Measurements from ENCODE around the gene AP2M1.

AP2M1 gene

DNA sequence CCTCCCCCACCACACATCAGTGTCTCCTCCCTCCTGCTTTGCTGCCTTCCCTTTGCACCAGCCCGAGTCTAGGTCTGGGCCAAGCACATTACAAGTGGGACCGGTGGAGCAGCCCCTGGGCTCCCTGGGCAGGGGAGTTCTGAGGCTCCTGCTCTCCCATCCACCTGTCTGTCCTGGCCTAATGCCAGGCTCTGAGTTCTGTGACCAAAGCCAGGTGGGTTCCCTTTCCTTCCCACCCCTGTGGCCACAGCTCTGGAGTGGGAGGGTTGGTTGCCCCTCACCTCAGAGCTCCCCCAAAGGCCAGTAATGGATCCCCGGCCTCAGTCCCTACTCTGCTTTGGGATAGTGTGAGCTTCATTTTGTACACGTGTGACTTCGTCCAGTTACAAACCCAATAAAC, 9.0 kb downstream of the AP2M1 start:
- no peak for DNase-seq

DNA sequence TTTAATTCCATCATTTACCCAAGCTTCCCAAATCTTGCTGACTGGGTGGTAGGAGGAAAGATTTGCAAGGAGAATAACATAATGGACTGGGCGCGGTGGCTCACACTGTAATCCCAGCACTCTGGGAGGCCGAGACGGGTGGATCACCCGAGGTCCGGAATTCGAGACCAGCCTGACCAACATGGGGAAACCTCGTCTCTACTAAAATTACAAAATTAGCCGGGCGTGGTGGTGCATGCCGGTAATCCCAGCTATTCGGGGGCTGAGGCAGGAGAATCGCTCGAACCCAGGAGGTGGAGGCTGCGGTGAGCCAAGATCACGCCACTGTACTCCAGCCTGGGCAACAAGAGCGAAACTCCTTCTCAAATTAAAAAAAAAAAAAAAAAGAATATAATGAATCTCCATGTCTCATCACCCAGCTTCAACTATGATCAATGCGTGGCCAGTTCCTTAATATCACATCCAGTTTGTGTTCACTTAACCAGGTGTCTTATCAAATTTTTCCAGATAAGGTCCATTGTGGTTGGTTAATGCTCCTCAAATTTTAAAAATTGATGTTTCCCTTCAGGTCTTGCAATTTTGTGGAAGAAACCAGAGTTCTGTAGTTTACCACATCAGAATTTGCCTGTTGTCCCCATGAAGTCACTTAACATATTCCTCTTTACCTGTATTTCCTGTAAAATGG, 10.0 kb downstream of the AP2M1 start:
- no peak for DNase-seq

DNA sequence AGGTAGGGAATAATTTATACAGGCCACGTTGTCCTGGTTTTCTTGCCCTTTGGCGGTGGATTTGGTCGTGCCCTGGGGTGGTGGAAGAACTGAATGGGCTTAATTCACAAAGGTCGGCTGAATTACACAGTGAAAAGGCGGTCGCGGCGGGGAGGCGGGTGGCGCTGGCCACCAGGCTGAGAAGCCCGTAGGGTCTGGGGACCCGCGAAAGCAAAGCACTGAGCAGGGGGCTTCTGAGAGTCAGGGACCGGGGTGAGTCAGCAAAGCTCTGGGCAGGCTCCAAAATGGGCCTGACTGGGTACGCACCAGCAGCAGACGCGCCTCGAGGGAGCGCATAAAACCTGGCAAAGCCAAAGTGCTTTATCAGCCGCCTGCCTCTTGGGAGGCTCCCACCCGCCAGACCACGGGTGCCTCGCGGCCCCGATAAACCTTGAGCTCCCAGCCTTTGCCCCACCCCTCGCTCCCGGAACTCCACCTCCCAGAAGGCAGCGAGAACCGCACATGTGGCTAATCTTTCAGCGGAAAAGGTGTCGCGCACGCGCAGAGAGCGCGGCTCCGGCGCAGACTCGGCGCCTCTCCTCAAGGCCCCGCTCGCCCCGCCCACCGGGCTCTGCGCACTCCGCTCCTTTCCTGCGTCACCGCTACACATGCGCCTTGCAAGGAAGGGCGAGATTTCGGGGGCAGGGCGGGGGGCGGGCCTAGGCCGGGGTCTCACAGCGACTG, 11.0 kb downstream of the AP2M1 start:
- peak; percentile 99 for DNase-seq

DNA sequence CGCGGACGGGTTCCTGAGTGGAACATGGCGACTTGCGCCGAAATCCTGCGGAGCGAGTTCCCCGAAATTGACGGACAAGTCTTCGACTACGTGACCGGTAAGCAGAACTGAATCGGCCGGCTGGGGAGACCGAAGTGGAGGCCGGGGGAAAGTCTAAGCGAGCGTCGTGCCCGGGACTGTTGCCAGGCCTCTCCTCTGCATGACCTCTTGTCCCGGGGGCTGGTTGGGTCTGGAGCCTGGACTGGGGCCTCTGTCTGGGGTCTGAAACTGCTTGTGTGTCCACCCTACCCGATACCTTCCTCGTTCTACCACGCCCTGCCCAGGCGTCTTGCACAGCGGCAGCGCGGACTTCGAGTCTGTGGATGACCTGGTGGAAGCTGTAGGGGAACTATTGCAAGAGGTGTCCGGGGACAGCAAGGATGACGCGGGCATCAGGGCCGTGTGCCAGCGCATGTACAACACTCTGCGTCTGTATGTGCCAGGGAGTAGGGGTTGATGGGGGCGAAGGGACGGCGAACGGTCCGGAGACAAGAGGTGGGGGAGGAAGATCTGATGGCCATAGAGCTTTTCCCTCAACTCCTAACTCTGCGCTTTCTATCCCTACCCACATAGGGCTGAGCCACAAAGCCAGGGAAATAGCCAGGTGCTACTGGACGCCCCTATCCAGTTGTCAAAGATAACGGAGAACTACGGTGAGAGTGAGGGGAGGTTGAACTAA, 11.7 kb downstream of the AP2M1 start, which contains the start of gene ABCF3:
Gene ABCF3, plus strand, starts transcription at position 16 of the 718 bp plus-strand sequence. Its CDS starts 9 bp downstream, at position 25.
- no peak for DNase-seq

DNA sequence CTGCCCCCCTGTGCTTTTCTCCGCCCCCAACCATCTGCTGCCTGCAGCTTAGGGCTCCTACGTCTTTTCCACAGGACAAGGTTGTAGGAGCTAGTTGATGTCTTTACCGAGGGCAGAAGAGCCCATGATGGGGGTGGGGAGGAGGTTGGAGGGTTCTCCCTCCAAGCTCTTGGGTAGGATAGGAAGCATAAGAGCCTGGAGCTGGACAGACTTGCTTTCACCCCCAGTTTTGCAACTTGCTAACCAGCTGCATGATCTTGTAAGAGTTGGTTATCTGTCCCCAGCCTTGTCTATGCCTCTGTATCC, 12.2 kb downstream of the AP2M1 start:
- no peak for DNase-seq

DNA sequence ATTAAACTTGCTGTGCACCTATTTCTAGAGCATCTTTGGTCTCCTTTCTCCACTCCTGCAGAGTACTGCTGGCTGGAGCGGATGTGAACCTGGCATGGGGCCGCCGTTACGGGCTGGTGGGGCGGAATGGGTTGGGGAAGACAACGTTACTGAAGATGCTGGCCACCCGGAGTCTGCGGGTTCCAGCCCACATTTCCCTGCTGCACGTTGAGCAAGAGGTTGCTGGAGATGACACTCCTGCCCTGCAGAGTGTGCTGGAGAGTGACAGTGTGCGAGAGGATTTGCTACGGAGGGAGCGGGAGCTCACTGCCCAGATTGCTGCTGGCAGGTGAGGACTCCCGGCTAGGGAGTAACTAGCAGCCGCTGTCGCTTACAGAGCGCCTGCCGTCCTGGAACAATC, 13.4 kb downstream of the AP2M1 start:
- DNase-seq = no peak

DNA sequence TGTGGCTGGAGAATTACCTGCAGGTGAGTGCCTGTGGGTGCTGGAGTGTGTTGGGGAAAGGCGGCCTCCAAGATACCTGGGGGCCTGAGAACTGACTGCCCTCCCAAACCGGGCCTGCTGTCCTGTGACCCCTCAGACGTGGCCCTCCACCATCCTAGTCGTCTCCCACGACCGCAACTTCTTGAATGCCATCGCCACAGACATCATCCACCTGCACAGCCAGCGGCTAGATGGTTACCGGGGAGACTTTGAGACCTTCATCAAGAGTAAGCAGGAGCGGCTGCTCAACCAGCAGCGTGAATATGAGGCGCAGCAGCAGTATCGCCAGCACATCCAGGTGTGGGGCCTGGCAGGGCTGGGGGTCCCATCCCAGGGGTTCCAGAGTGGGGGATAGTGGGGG, 14.8 kb downstream of the AP2M1 start:
- DNase-seq = no peak

DNA sequence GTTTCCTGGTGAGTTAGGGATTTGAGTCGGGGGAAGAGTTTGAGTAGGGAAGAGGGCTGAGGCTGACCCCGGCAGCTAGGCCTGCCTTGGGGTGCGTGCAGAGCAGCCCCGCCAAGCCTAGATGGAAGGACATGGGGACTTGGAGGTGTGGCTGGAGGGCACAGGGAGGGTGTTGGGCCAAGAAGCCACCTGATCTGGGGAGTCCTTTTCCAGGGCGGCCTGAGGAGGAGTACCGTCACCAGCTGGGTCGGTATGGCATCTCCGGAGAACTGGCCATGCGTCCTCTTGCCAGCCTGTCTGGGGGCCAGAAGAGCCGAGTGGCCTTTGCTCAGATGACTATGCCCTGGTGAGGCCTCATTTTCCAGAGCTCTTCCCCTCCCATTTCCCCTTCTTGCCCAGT, 18.2 kb downstream of the AP2M1 start:
- DNase-seq = no peak

DNA sequence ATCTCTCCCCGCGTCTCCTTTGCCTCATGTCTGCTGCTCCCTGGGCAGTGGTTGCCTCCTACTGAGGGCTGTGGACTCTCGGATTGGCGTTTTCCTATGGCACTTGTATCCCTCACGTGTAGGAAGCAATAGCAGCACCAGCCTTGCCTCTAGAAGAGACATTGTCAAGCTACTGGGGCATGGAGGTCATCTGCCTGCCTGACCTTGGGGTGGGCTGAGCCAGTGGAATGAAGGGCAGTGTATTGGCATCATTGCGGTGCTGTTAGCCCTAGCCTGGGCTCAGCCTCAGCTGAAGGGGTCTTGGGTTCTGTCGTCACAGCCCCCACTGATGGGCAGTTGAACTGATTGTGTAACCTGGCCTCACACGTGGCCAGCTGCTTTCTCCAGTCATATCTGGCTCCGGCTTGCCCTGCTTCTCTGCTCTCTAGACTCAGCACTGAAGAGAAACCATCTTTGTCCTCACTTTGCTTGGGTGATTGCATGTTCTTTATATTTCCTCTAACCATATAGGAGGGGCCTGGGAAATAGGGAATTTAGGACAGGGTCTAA, 19.4 kb downstream of the AP2M1 start:
- DNase-seq = no peak

DNA sequence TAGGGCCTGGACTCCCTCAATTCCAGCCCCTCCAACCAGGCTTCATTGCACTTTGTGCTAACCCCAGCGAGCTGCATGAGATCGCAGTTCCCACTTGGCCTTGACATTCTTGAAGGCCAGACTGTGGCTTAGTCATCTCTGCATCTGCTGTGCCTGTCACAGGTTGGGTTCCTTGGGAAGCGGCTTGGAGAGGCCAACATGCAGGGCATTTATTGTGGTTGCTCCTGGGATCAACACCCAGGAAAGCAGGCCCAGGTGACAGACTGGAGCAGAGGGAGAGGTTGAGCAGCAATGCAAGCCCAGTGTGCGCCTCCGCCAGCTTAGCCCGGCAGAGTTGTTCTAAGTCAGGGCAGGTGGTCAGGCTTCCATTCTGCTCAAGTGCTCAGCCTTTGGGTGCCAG, 21.9 kb downstream of the AP2M1 start:
- no peak for DNase-seq

DNA sequence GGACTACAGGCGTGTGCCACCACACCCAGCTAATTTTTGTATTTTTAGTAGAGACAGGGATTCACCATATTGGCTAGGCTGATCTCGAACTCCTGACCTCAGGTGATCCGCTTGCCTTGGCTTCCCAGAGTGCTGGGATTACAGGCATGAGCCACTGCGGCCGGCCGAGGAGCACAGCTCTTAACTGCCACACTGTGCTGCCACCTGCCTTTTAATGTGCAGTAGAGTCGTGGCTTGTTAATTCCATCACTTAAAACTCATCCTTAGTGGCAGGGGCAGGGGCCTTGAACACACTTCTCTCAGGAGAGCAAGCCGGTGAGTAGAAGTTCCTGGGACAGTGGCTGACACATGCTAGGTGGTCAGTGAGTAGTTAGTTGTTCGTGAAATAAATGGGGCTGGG, 23.9 kb downstream of the AP2M1 start:
- DNase-seq = no peak

DNA sequence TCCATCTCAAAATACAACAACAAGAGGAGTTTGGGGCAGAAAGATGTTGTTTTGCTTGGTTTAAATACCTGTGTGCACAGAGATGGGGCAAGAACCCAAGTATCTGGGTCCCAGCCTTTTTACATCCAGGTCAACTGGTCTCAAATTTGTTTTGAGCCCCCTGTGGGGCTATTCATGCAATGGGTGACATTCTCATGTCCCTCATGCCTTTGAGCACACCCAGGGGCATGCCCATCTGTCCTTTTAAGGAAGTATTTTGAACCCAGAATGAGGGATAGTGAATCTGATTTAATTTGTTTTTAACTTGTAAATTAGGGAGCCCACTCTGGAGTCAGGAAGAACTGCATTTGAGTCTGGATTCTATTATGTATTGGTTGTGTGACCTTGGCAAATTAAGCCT, 26.2 kb downstream of the AP2M1 start:
- no peak for DNase-seq

DNA sequence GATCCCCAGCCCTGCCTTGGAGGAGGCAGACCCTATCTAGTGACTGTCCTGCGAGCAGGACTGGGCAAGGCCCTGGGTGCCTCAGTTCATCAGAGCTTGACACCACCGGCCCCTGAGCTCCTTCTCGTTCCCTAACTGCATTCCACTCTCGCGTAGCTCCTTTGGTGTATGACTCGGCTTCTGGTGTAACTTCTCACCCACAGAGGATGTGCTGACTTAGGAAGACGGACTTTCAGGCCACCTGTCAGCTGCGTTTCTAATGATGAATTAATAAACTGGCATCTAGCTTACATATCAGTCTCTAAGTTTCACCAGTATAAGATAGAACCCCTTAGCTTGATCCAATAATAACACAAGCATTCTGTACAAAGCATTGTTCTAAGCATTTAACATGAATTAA, 28.9 kb downstream of the AP2M1 start:
- no peak for DNase-seq

DNA sequence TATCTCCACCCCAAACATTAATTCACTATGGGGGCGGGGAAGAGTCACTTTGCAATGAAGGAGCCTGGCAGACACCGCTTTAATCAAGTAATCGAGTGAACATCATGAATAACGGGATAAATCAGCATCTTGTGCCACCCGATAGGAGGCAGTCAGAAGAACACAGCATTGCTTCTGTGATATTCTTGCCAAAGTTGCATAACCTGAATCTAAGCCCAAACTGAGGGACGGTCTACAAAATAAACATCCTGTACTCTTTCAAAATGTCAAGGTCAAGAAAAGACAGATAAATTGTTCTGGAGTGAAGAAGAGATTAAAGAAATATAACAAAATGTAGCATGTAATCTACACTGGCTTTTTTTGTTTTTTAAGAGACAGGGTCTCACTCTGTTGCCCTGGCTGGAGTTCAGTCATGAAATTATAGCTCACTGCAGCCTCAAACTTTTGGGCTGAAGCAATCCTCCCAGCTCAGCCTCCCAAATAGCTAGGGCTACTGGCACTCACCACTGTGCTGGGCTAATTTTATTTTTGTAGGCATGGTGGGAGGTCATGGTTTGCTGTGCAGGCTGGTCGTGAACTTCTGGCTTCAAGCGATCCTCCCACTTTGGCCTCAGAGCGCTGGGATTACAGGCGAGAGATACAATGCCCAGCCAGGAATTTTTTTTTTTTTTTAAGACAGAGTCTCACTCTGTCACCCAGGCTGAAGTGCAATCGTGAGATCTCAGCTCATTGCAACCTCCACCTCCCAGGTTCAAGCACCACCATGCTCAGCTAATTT, 34.7 kb downstream of the AP2M1 start:
- DNase-seq = no peak

DNA sequence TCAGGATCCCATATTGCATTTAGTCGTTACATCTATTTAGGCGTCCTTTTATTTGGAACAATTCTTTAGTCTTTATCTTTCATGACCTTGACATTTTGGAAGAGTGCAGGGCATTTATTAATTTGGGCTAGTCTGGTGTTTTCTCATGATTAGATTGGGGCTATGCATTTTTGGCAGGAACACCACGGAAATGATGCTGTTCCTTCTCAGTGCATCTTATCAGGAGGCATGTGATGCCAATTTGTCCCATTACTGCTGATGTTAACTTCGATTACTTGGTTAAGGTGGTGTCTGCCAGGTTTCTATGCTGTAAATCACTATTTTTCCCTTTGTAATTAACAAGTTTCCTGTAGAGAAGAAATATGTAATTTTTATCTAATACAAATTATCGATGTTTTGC, 36.6 kb downstream of the AP2M1 start:
- DNase-seq = no peak

DNA sequence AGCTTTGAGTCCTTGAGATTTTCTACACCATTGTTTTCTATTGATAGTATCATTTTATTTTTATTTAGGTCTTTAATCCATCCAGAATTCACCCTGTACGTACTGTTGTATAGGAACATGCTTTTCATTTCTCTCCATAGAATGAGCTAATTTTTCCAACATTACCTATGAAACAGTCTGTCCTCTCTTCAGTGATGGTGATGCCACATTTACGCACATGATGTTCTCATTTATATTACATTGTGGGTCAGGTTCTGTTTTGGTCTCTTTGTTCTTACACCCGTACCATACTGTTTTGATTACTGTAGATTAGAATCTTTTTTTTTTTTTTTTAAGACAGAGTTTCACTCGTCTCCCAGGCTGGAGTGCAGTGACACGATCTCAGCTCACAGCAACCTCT, 37.1 kb downstream of the AP2M1 start:
- DNase-seq = no peak

DNA sequence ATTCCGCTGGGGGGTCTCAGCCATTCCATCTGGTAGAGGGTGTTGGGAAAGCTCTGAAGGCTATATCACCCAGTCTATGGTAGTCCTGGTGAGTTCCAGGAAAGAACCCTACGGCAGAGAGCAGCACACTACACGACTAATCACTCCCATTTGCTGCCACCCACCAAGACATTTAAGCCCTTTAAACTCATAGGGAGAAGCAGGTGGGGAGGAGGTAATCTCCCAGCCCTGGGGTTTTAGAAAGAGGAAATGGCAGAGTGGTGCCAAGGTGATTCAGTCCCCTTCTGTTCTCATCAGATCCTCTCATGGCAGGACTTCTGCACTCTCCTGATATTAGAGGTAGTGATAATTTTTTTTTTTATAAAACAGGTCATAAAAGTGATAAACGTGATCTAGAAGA, 44.2 kb downstream of the AP2M1 start:
- no peak for DNase-seq

DNA sequence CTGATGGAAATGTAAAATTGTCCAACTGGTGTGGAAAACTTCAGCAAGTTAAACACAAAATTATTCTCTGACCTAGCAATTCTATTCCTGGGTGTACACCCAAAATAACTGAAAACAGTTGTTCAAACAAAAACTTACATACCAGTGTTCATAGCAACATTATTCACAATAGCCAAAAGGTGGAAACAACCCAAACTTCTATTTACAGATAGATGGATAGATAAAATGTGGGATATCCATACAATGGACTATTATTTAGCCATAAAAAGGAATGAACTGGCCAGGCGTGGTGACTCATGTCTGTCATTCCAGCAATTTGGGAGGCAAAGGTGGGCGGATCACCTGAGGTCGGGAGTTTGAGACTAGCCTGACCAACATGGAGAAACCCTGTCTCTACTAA, 47.9 kb downstream of the AP2M1 start:
- DNase-seq = no peak

DNA sequence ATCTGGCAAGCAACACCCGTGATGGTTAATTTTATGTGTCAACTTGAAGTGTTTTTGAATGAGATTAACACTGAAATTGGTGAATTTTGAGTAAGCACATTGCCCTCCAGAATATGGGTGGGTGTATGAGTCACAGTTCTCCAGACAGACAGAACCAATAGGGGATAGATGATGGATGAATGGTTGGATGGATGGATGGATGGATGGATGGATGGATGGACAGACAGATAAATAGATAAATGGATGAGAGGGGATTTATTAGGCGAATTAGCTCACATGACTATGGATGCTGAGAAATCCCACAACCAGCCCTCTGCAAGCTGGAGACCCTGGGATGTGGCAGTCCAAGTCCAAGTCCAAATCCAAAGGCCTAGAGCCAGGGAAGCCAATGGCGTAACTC, 49.3 kb downstream of the AP2M1 start:
- no peak for DNase-seq

DNA sequence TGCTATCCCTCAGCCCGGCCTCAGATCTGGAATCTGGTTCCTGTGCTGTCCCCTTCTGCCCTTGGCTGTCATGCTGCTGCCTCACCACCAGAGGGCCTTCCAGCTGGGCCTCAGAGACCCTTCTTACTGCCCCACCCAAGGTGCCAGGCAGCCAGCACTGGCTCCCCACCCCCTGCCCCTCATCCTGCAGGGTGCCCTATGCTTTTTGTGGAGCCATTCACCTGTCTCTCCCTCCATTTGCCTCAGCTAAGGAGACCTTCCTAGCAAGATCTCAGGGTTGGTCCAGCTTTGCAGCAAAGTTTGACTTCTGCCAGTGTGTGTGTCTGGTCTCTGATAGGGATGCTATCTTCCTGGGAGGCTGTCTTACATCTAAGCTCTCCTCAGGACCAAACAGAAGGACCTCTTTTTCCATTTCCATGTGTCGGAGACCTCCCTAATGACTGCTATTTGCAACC, 52.9 kb downstream of the AP2M1 start:
- DNase-seq = peak; percentile 81

DNA sequence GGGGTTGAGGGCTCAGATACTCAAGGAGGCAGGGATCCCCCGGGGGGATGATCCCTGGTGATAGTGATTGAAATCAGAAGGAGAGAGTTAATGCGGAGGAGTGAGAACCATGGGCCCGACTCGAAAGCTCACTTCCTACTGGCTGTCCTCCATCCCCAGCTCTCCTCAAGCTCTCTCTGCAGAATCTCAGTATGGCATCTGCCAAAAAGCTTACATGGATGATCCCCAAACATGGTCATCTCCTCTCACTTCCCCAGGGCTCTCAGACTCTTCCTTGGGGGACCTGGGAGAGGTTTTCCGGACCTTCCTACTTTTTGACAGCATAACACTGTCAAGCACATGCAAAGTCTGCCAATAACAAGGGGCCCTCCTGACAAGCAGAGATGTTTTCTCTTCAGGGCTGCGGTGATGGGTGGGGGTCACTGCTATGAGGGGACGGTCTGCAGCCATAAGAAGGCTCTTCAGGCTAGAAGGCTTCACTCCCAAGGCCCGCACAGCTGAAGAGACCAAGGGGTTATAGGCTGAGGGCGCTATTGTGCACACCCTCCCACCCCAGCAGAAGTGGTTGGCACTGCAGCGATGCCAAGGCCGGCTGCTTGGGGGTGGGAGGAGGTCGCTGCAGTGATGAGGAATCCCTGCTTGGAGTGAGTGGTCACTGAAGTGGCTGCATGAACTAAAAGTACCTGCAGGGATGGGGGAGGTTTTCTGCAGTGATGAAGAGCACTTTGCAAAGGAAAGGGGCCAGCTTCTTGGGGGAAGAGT, 53.9 kb downstream of the AP2M1 start:
- no peak for DNase-seq

DNA sequence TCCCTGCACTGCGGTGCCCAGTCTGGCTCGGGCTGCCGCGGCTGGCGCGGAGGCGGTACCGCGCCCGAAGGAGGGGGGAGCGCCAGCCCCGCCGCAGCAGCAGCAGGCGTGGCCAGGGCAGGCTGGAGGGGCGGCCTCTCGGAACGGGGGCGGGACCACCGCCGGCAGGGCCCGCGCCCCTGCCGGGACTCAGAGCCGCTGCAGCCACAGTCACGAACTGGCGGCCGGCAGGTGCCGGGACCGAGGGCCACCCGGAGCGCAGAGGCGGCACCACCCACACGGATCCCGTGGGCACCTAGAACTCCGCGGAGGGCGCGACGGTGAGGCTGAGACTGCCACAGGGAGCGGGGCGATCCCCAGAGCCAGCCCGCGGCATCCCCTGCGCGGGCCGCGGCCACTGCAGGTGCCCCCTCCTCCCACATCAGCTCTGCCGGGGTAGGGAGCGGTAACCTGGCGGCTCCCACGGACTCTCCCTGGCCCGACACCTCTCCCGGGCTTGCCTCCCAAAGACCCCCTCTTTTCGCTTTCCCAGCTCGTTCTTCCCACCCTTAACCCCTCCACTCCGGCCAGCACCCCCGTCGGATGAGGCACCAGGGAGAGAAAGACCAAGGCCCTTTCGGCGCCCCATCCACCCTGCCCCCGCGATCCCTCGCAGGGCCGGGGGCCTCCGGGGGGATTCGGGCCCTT, 54.9 kb downstream of the AP2M1 start, which contains the start of gene VWA5B2:
Gene VWA5B2, plus strand, starts transcription at position 192 of the 687 bp plus-strand sequence. CDS start 944 bp downstream, outside the sequence.
- peak; percentile 87 for DNase-seq

Data from activated CD8-positive, alpha-beta memory T cell treated with anti-CD3 and anti-CD28 coated beads for 24 hours (primary cell).